Tibial artery (tissue), 4 donors: ENCODE data around the gene PRSS50.

Source experiments
- DNase-seq, 2 donors: peaks; one replicate each; pipeline ENCODE4 v3.0.0-alpha.2; 2019
- H3K27ac ChIP-seq, 2 donors: fragments of 200-600 bp; sonication (generic) in 1 of 2; 1 replicate in 1 of 2; 2 replicates in 1 of 2; pipeline ENCODE4 v1.5.1; 2018 to 2019; ENCODE audit warnings: mild to moderate bottlenecking in 1 of 2
- H3K27me3 ChIP-seq, 2 donors: fragments of 200-600 bp; sonication (generic) in 1 of 2; one replicate each; pipeline versions ENCODE4 v1.5.1 to v1.6.0; 2016 to 2019
- H3K36me3 ChIP-seq, 3 donors: fragments of 200-600 bp; sonication (generic) in 2 of 3; one replicate each; pipeline ENCODE4 v1.5.1; 2016 to 2019; ENCODE audit warnings: mild to moderate bottlenecking in 2 of 3
- H3K4me1 ChIP-seq, 4 donors: fragments of 200-600 bp; sonication (generic) in 2 of 4; 1 replicate in 3 of 4; 2 replicates in 1 of 4; pipeline ENCODE4 v1.5.1; 2016 to 2019
- H3K4me3 ChIP-seq, 2 donors: fragments of 200-600 bp; sonication (generic) in 1 of 2; 1 replicate in 1 of 2; 2 replicates in 1 of 2; pipeline ENCODE4 v1.5.1; 2018 to 2019; ENCODE audit warnings: mild to moderate bottlenecking in 2 of 2
- H3K9me3 ChIP-seq, 3 donors: fragments of 200-600 bp; sonication (generic) in 1 of 3; one replicate each; pipeline ENCODE4 v1.5.1; 2016 to 2019
- CTCF ChIP-seq, 2 experiments: fragments of 200-600 bp in 1 of 2; fragments of 450-650 bp in 1 of 2; IDR thresholded peaks; one replicate each; pipeline ENCODE4 v1.5.1; 2017 to 2019; ENCODE audit warnings: antibody characterized with exemption in 2 of 2, mild to moderate bottlenecking in 1 of 2, moderate library complexity in 1 of 2
- intact Hi-C: fragments of 100-400 bp; cut with DNase I; formaldehyde crosslinking; loops from one replicate; pipeline ENCODE4 v1.15.0; 2023; ENCODE audit warnings: low total_unique reads

The PRSS50 gene

GRCh38 chr3:46716461-46717441 lies 918 bp downstream of the PRSS50 start:
- Histone ChIP-seq H3K36me3 (no peaks in the 10 kb centered on the region), H3K9me3 (no peaks in the 10 kb centered on the region), H3K27ac (no peak overlapping the region), H3K4me3 (no peak overlapping the region), H3K4me1 (peaks cover 0 to 6% (median 0%) of the 10 kb centered on the region in 4 donors), H3K27me3 (peaks cover 0 to 25% of the 10 kb centered on the region in 2 donors)
- intact Hi-C loops: loop anchor here (10.0 kb wide), 1 partner anchor 118 kb away; no protein-coding TSS in a partner anchor
- DNase-seq: peak in 1 of 2 donors; percentile 46
- no peak for TF ChIP-seq CTCF (IDR thresholded peaks at IDR 0.05)

GRCh38 chr3:46715507-46716175 lies 2.0 kb downstream of the PRSS50 start:
- Histone ChIP-seq H3K4me1 (peaks cover 0 to 6% (median 0%) of the 10 kb centered on the region in 4 donors), H3K9me3 (no peaks in the 10 kb centered on the region), H3K4me3 (no peak overlapping the region), H3K36me3 (no peaks in the 10 kb centered on the region), H3K27me3 (peaks cover 0 to 21% of the 10 kb centered on the region in 2 donors), H3K27ac (no peak overlapping the region)
- intact Hi-C loops: loop anchor here (10.0 kb wide), 1 partner anchor 119 kb away; no protein-coding TSS in a partner anchor
- no peak for TF ChIP-seq CTCF (IDR thresholded peaks at IDR 0.05)
- DNase-seq: peak in 1 of 2 donors; percentile 53

GRCh38 chr3:46714728-46715506 lies 2.8 kb downstream of the PRSS50 start:
- Histone ChIP-seq H3K27ac (no peak overlapping the region), H3K27me3 (peaks cover 0 to 21% of the 10 kb centered on the region in 2 donors), H3K4me1 (peaks cover 0 to 6% (median 0%) of the 10 kb centered on the region in 4 donors), H3K9me3 (no peaks in the 10 kb centered on the region), H3K36me3 (no peaks in the 10 kb centered on the region), H3K4me3 (no peak overlapping the region)
- no peak for DNase-seq
- intact Hi-C loops: loop anchor here (10.0 kb wide), 1 partner anchor 120 kb away; no protein-coding TSS in a partner anchor
- TF ChIP-seq CTCF (IDR thresholded peaks at IDR 0.05): no peak

GRCh38 chr3:46713898-46714552 lies 3.6 kb downstream of the PRSS50 start:
- no peak for TF ChIP-seq CTCF (IDR thresholded peaks at IDR 0.05)
- Histone ChIP-seq H3K4me3 (no peak overlapping the region), H3K9me3 (no peaks in the 10 kb centered on the region), H3K27ac (no peak overlapping the region), H3K4me1 (peaks cover 0 to 6% (median 0%) of the 10 kb centered on the region in 4 donors), H3K36me3 (no peaks in the 10 kb centered on the region), H3K27me3 (peaks cover 0 to 21% of the 10 kb centered on the region in 2 donors)
- peak; percentile 18 to 60 for DNase-seq
- intact Hi-C loops: loop anchor here (10.0 kb wide), 1 partner anchor 121 kb away; no protein-coding TSS in a partner anchor
